Measurements from ENCODE around the gene PGAP2.

- TF ChIP-seq EZH2 (IDR thresholded peaks at IDR 0.05; ENCODE audit: low read length), result no peak
- no peak for TF ChIP-seq CTCF (optimal IDR thresholded peaks at IDR 0.05 in 1 of 3, IDR thresholded peaks at IDR 0.05 in 1 of 3, conservative IDR thresholded peaks at IDR 0.05 in 1 of 3; ENCODE audit: extremely low read depth in 1 of 3, insufficient read depth in 2 of 3, low read length in 3 of 3)
Measured at GRCh38 chr11:3837793-3838192, 29.4 kb downstream of the PGAP2 start.
